Superior temporal gyrus (tissue), 1 donor: ENCODE data around the gene MTURN.
A peak's percentile ranks its signal among the peaks of the same experiment; 100 is the strongest.

Experiments
- DNase-seq: peaks from one replicate; pipeline ENCODE4 v3.0.0-alpha.2; 2016; ENCODE audit errors: extremely low spot score

MTURN gene

DNA sequence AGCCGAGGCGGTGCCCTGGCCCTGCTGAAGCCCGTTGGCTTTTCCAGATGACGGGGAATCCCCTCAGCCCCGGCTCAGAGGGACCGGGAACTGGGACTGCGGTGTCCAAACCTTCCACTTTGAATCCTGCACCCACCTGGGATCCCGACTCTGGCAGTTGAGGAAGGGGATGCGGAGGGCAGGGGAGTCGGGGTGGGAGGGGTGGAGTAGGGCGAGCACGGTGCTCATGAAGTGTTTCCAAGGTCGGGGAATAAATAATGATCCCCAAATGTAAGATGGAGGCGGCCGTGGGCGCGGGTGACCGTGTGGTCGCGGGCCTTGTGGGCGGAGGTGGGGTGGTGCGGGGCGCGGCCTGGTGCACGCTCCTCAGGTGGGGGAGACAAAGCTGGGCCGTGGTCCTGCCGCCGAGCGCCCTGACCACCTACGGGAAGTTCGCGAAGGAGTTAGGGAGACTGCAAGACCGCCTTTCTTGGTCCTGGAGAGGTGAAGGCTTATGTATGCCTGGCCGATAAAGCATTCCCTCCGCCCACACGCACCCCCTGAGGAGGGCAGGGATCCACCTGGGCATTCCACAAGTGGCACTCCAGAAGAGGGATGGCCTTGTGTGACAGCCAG lies 1.4 kb downstream of the MTURN start:
- no peak for DNase-seq

DNA sequence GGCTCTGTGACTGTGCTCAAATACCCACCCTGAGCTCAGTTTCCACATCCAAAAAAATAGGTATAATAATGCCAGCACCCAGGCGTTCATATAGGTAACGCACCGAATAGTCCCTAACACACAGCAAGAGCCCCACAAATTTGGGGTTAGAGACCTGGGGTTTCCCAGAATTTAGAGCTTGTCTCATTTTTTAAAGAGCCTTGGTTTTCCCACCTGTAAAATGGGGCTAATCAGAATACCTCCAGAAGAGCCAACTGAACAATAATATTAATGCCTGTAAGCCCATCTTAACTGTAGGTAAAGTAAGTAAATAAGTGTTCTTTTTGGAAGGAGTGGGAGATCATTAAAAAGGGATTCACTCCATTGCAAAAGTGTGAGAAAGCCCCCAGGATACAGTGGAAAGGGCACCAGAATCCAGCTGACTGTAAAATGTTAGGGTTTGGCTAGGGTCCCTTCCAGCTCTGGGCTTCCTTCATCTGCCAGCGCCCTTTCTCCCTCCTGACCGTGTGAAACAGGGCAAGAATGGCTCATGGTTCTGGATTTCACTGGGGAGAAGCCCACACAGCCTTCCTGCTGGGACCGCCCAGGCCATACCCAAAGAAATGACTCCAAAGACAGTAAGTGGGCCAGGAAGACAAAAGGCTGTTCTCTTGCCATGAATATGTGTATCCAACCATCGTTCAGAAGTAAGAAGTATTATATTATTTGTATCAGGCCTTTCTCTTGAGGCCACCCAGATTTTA lies 2.1 kb downstream of the MTURN start:
- DNase-seq = peak; percentile 30

DNA sequence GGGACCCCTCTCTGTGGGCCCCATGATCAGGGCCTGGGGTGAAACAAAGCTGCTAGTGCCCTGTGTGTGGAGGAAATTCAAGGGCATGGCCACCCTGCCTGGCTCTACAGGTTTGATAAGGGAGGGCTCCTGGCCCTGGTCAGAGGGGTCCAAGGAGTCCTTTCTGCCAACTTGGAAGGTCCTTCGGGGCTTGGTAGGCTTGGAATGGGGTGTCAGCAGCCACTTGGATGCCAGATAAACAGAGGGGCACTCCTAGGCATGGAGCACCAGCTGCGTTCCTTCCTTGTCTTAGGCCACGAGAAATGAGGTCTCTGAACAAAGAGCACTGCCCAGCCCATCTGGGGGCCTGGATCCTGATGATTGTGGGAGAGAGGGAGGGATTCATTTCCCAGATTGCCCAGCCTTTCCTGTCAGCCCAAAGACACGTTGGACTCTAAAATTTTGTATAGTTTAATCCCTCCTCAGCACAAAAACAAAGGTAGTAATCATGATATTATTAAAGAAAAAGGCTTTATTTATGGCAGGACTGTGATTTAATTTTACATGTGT lies 5.1 kb downstream of the MTURN start:
- DNase-seq = no peak

DNA sequence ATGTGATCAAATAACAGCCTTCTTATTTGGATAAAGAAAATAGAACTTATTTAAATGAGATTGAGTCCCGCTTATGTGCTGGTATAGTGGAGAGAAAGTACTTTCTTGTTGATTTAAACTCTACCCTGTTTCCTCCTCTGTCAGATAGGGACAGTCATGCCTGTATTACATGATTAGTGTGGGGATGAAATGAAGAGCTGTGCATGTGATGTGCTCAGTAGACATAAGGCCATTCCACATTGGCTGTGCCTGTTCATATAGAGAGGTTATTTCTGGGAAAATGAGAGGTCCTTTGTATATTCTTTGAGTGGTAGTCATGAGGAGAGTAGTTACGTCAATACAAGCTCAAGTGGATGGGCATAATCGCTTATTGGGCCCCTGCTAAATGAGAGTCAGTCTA lies 5.7 kb downstream of the MTURN start:
- no peak for DNase-seq

DNA sequence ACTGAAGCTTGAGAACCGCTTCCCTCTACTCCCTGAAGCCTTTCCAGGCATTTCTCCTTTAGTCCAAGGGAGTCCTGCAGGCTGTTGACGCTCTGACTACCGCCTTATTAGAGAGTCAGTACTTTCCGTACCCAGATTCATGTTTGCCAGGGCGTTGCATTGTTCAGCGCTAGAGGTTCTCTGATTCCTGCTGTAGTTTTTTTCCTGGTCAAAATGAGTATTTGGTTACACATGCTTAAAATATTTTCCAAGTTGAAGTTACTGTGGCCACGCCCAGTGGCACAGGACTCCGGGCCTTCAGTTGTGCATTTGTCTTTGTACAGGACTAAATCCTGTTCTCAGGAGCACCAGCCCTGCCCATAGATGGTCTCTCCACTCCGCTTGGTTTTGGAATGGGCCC lies 7.9 kb downstream of the MTURN start:
- peak; percentile 42 for DNase-seq

DNA sequence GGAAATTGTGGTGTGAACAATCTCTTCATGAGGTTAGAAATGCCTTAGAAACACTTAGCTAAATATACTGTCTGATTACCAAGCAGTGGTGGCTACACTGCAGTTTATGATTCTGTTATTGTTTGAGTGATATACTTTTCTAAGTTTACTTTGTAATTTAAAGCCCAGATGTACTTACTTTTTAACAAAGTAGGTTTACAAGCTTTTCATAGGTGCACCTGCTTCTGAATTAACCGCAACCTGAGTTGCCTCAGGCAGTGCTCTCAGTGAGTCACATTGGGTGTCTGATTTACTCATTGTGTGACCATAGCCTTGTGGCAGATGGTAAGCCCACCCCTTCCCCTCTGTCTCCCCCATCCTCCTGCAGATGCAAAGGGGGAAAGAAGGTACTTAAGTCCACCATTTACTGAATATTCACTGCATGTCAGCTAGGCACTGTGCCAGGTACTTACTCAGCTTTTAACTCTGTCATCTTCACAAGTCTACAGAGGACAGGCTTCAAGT lies 9.0 kb downstream of the MTURN start:
- peak; percentile 53 for DNase-seq

DNA sequence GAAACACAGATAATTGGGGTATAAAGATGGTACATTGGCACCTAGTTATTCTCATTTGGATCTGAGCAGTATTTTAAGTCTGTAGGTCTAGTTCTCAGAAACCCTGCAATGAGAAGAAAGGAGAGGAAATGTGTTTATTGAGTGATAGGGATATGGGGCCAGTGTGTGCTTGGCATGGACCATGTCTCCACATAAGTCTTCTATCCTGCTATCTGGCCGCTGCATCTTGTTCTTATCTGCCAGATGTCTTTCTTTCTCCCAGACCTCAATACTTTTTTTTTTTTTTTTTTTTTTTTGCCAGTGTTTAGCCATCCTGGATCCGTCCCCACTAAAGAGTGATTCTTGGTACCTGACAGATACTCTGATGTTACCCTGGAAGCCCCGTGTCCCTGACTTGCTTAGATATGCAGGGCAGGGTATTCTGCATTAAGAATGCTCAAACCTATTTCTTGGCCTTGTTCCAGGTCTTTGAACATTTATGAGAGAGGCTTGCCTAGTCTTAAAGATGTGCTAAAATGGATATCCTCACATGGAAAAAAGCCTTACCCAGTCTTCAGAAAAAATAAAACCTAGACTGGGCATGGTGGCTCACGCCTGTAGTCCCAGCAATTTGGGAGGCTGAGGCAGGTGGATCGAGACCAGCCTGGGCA lies 10.0 kb downstream of the MTURN start:
- no peak for DNase-seq

DNA sequence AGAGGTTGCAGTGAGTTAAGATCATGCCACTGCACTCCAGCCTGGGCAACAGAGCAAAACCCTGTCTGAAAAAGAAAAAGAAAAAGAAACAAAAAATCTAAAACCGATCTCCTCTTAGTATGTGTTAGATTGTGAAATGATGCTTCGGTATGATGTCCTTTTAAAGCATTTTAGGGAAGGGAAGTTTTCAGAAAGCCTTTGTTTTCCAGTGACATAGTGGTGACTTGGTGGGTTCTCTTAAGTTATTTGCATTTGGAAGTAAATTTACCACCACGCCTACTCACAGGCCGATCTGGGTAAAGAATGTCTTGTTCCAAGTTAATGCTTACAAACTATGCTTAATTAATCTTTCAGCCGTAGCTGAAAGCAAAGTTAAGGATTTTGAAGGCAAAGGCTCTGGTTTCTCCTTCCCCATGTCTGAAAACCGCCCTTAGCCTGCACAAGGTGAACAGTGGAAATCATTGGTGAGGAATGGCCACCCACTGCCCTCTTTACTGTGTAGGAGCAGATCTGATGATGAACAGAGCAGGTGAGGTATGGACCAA lies 10.7 kb downstream of the MTURN start:
- no peak for DNase-seq

DNA sequence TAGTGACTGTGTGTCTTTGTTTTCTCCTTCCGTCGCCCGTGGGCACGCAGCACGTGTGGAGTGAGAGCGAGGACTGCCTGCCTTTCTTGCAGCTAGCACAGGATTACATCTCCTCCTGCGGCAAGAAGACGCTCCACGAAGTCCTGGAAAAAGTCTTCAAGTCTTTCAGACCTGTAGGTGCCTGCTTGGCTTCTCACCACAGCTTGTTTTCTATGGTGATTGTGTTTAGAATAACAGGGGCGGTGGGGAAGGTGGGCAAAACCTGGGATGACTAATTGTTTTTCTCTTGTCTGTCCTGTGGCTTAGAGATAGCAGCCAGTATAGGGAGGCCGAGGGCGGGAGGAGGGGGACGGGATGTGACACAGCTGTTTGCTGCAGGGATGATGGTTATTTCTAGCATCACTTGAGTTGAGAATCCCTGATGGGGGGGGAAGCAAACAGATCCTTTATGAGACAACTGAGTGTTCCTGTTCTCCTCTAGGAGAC lies 11.4 kb downstream of the MTURN start:
- no peak for DNase-seq

DNA sequence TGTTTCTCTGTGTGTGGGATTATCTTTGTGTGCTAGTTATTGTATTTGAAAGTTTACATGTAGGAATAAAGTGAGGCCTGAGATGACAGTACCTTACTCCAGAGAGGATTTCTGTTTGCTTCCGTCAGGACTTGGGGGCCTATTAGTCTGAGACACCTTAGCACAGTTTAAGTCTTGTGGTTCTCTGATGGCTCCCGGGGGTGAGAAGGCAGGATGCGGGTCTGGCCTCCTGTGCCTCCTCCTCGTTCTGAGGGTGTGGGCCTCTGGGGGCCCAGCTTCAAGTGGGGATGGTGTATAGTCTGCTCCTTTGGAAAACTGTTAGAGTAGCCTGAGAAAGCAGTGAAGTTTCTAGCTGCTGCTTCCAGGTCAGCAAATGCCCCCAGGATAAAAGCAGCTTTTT lies 12.4 kb downstream of the MTURN start:
- DNase-seq = no peak

DNA sequence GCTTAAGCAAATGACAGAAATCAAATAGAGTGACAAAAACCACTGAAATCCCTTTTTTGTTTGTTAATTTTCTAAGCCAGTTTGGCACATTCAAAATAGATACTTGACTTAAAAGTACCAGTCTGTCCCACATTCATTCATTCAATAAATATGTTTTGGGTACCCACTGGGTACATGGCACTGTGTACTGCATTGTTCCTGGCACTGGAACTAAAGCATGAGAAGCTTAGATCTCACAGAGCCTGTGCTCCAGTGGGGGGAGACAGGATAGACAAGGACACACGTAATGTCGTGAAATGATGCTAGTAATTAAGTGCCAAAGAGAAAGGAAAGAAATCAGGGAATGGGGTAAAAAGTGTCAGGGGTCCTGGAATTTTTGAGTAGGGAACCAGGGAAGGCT lies 13.0 kb downstream of the MTURN start:
- peak; percentile 84 for DNase-seq

DNA sequence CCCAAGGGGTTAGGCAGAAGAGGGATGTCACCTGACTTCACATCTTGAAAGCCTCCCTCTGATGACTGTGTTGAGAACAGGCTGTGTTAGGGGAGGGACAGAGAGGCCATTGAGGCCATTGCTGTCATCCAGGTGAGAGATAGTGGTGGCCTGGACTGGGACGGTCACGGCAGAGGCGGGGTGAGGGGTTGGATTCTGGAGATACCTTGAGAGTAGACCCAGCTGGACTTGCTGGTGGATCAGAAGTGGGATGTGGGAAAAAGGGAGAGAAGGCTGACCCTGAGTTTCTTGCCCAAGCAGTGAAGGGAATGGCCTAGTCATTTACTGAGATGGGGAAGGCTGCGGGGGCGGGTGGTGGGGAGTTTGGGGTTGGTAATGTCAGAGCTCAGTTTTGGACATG lies 13.6 kb downstream of the MTURN start:
- no peak for DNase-seq

DNA sequence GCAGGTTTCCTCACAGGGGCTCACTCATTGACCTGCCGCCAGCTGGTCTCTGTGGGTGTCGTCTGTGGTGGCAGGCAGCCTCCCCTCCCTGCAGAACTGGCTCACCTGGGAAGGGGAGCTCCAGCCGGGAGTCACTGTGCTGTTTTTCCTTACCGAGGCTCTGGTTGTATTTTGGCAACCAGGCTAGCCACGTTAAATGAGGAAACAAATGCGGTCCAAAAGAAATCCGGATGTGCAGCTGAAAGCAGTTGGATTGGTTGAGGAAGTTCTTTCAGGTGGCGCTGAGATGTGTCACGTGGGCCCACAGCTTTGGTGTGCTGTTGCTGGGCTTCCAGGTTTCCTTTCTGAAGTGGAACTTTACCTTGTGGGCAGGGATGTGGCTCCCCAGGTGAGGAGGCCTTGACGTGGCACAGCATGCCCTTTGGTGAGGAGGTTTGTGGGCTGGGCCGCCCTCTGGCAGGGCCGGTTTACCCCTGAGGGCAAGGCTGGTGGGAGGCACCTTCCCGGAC lies 14.2 kb downstream of the MTURN start:
- DNase-seq = no peak

DNA sequence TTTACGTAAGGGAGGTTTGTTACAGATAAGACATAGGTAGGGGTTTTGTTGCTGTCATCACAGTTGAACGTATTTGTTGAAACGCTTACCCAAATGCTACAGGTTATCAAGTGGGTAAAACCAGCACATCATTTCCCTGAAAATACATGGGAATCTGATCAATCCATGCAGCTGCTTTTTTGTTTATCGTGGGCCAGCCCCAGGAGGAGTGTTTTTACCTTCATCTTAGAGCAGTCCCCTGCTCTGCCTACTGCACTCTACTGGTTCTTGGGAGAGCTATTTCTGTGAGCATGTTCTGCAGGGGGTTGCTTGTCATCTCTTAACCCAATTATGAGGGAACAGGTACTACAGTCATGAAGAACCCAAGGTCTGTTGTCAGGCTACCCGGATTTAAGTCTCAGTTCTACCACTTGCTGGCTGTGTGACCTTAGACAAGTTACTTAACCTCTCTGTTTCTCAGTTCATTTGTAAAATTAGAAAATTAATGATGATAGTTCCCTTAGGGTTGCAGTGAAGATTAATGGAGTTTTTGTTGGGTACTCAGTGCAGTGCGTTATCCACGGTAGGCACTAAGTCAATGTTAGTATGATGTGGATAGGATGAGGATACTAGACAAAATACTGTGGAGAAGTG lies 15.0 kb downstream of the MTURN start:
- DNase-seq = no peak

DNA sequence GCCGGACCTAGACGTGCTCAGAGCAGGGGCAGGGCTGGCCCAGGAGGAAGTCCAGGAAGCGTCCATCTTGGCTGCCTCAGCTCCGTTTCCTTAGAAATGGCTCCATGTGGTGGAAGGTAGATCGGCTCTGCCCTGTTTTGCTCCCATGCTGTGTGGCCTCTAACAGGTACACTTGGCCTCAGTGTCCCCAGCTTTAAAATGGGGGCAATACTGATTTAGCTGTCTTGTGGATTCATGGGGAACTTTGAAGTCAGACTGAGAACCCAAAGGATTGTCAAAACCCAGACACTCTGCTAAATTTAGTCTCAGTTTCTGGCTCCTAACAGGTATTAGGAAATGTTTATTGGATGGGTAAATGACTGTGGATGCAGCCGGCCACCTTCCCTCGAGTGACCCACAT lies 15.9 kb downstream of the MTURN start:
- DNase-seq = no peak

DNA sequence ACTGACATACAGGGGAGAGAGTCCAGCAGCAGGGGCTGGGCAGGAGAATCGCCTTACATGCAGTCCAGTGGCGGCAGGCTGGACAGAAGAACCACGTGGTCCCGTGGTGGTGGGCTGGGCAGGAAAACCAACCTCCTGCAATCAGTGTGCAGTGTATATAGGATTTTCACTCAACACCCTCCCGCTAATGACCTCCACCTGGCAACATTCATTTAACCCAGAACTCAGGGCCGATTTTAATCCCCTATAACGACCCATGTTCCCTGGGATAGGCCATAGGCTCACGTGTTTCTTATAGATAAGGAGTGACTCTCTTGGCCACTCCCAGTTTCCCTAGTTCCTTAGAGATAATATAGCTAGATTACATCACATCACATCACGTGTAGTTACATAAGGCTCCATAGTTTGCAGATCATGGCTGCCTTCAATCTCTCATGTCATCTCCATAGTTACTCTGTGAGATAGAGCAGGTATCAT lies 19.4 kb downstream of the MTURN start:
- DNase-seq = no peak

DNA sequence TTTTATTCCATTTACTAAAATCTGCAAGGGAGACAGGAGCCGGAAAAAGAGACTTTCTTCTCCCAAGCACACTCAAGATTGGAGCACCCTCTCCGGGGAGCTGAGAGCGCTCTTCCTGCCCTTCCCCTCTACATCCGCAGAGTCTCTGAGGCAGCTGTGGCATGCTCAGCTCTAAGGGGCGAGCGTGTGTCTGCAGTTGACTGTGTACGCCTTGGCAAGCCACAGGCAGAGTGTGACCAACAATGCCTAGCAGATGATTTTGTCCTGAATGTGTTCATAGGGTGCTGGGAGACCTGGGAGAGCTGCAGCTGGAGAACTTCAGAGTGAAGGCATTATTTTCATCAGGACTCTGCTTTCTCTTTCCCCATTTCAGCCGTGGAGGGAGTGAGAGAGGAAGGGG lies 20.7 kb downstream of the MTURN start:
- no peak for DNase-seq

DNA sequence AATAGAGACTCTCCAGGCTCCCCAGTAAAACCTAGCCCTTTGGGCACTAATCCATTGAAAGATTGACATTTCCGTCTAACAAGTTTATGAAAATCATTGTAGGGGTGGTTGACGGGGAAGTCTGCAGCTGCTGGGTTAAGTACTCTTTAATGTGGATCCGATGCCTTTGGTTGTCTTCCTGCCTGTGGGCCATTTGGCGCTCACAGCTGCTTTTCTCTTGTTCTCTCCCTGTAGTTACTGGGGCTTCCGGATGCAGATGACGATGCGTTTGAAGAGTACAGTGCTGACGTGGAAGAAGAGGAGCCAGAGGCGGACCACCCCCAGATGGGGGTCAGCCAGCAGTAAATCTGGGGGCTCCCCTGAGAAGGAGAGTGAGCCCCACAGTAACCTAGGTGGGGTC lies 22.4 kb downstream of the MTURN start:
- DNase-seq = no peak

DNA sequence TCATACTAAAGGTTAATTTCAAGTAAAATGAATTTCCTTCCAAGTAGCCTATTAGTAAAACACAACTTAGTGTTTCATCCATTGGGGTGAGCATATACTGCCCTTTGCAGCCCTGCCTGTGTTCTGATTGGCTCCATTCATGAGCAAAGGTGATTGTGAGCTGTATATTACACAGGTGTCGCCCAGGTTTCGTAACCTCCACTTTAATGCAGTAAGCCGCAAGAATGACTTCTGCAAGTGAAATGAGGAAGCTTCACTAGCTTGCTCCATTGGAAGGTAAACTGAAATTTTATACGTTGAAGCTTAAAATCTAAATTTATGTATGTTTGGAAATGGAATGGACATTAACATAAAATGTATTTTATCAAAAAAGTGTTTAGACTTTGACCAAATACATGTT lies 24.4 kb downstream of the MTURN start:
- DNase-seq = no peak

DNA sequence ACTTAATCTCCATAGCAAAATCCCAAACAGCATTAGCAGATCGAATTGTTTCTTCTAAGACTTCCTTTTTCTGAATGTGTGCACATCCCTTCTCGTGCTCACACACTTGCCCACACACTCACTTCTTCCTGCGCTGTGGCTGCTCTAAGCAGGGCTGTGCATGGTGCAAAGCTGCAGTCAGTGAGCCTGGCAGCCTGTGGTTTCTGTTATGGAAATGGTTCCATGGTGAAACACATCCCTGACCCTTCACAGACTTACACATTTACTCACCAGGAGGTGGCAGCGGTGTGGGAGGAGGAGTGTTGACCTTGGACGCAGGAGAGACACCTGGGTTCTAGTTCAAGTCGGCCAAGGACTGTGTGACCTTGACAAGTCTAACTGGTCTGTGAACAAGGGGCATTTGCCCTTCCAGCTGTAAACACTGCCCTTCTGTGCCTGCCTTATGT lies 24.9 kb downstream of the MTURN start:
- DNase-seq = no peak

DNA sequence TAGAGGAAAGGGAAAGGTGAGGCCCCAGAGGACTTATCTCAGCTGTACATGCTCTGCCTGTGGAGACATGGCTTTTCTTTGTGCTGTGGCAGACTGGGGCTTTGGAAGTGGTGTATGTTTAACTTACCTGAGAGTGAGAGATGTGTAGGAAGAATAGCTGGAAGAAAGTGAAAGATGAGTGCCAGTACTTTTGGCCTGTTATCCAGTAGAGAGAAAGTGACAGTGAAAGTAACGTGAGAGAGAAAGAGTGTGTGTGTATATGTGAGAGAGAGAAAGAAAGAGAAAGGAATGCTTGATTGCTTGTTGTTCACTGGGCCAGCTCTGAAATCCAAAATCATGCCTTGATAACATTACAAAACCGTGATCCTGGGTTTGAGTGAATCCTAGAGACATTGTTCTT lies 25.5 kb downstream of the MTURN start:
- DNase-seq = no peak
